ENCODE data around the gene PLXDC2.
A peak's percentile ranks its signal among the peaks of the same experiment; 100 is the strongest.
"Not testable (repeated sequence)": the region's sequence is repeated elsewhere in the genome, so short reads cannot be mapped to it uniquely, and the experiment has no call there.

PLXDC2 gene

GRCh38 chr10:20209098-20209497 lies 392.9 kb downstream of the PLXDC2 start:
- not testable (repeated sequence) for H3K9me3 ChIP-seq (ENCODE audit: control insufficient read depth, insufficient read depth, low read length); H3K4me3 ChIP-seq (ENCODE audit: low read length); H3K27me3 ChIP-seq (ENCODE audit: control insufficient read depth, insufficient read depth, low read length); H3K27ac ChIP-seq (ENCODE audit: low read length); H3K4me1 ChIP-seq (ENCODE audit: control insufficient read depth, insufficient read depth, low read length); H3K36me3 ChIP-seq (ENCODE audit: control insufficient read depth, insufficient read depth, low read length); DNase-seq (ENCODE audit: low read depth, low spot score)
- WGBS (ENCODE audit: insufficient coverage, insufficient read length) = no CpG with 5 or more reads among the region's 7 CpGs

- Histone ChIP-seq H3K4me1 (ENCODE audit: control insufficient read depth, insufficient read depth, low read length) (no peaks in the 10 kb centered on the region), H3K27ac (ENCODE audit: low read length) (no peak overlapping the region), H3K27me3 (ENCODE audit: control insufficient read depth, insufficient read depth, low read length) (no peaks in the 10 kb centered on the region), H3K36me3 (ENCODE audit: control insufficient read depth, insufficient read depth, low read length) (no peaks in the 10 kb centered on the region), H3K9me3 (ENCODE audit: control insufficient read depth, insufficient read depth, low read length) (no peaks in the 10 kb centered on the region), H3K4me3 (ENCODE audit: low read length) (no peak overlapping the region)
- no CpG with 5 or more reads among the region's 3 CpGs for WGBS (ENCODE audit: insufficient coverage, insufficient read length)
- peak; percentile 41 for DNase-seq (ENCODE audit: low read depth, low spot score)
Observed at GRCh38 chr10:20215547-20216152, 399.4 kb downstream of the PLXDC2 start.

- WGBS (ENCODE audit: insufficient coverage, insufficient read length) = no CpG with 5 or more reads among the region's 1 CpG
- Histone ChIP-seq H3K36me3 (ENCODE audit: control insufficient read depth, insufficient read depth, low read length) (no peaks in the 10 kb centered on the region), H3K4me3 (ENCODE audit: low read length) (no peak overlapping the region), H3K27me3 (ENCODE audit: control insufficient read depth, insufficient read depth, low read length) (no peaks in the 10 kb centered on the region), H3K4me1 (ENCODE audit: control insufficient read depth, insufficient read depth, low read length) (no peaks in the 10 kb centered on the region), H3K9me3 (ENCODE audit: control insufficient read depth, insufficient read depth, low read length) (no peaks in the 10 kb centered on the region), H3K27ac (ENCODE audit: low read length) (no peak overlapping the region)
- DNase-seq (ENCODE audit: low read depth, low spot score) = no peak
Observed at GRCh38 chr10:20221356-20221755, 405.1 kb downstream of the PLXDC2 start.

GRCh38 chr10:20228729-20229128 lies 412.5 kb downstream of the PLXDC2 start:
- Histone ChIP-seq H3K4me1 (ENCODE audit: control insufficient read depth, insufficient read depth, low read length) (no peaks in the 10 kb centered on the region), H3K27me3 (ENCODE audit: control insufficient read depth, insufficient read depth, low read length) (no peaks in the 10 kb centered on the region), H3K36me3 (ENCODE audit: control insufficient read depth, insufficient read depth, low read length) (no peaks in the 10 kb centered on the region), H3K4me3 (ENCODE audit: low read length) (no peak overlapping the region), H3K27ac (ENCODE audit: low read length) (no peak overlapping the region), H3K9me3 (ENCODE audit: control insufficient read depth, insufficient read depth, low read length) (no peaks in the 10 kb centered on the region)
- no peak for DNase-seq (ENCODE audit: low read depth, low spot score)

GRCh38 chr10:20232079-20232705 lies 416.0 kb downstream of the PLXDC2 start:
- no CpG with 5 or more reads among the region's 2 CpGs for WGBS (ENCODE audit: insufficient coverage, insufficient read length)
- H3K27ac ChIP-seq (ENCODE audit: low read length) = no peak overlapping the region
- no peak overlapping the region for H3K4me3 ChIP-seq (ENCODE audit: low read length)
- DNase-seq (ENCODE audit: low read depth, low spot score) = no peak
- H3K4me1 ChIP-seq (ENCODE audit: control insufficient read depth, insufficient read depth, low read length) = no peaks in the 10 kb centered on the region
- H3K9me3 ChIP-seq (ENCODE audit: control insufficient read depth, insufficient read depth, low read length) = no peaks in the 10 kb centered on the region
- H3K27me3 ChIP-seq (ENCODE audit: control insufficient read depth, insufficient read depth, low read length) = no peaks in the 10 kb centered on the region
- no peaks in the 10 kb centered on the region for H3K36me3 ChIP-seq (ENCODE audit: control insufficient read depth, insufficient read depth, low read length)

DNA sequence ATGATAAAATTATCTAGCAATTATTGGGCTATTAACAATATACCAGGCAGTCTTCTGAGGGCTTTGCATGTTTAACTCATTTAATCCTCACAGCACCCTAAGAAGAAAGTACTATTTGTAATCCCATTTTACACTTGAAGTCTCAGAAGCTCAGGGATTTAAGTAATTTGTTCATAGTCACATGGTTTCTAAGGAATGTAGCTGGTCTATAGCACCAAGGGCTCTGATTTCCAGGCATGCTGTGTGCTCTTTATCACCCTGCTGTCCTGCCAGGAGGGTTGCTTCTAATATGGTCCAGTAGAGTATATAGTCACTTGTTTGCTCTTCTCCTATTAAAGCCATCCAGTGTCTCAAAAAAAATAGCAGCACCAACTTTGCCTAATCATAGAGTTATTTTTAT lies 417.2 kb downstream of the PLXDC2 start:
- Histone ChIP-seq H3K27me3 (ENCODE audit: control insufficient read depth, insufficient read depth, low read length) (no peaks in the 10 kb centered on the region), H3K9me3 (ENCODE audit: control insufficient read depth, insufficient read depth, low read length) (no peaks in the 10 kb centered on the region), H3K4me3 (ENCODE audit: low read length) (no peak overlapping the region), H3K36me3 (ENCODE audit: control insufficient read depth, insufficient read depth, low read length) (no peaks in the 10 kb centered on the region), H3K4me1 (ENCODE audit: control insufficient read depth, insufficient read depth, low read length) (no peaks in the 10 kb centered on the region), H3K27ac (ENCODE audit: low read length) (no peak overlapping the region)
- no peak for DNase-seq (ENCODE audit: low read depth, low spot score)

DNA sequence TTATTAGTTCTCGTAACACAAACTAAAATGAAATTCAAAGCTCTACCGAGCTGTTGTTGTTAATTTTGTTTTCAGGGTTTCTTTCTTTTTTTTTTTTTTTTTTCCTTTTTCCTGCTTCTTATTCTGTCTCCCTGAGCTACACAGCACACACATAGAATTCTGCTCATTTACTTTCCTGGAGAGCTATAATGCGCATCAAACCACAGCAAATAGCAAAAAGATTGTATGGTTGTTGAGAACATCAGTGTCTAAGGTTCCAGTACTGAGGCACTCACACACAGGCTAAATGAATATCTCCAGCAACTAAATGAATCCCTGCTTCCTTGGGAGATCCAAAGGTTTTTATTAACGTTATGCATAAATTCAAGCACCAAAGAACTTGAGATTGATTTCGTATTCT lies 418.3 kb downstream of the PLXDC2 start:
- no peaks in the 10 kb centered on the region for H3K4me1 ChIP-seq (ENCODE audit: control insufficient read depth, insufficient read depth, low read length)
- H3K9me3 ChIP-seq (ENCODE audit: control insufficient read depth, insufficient read depth, low read length) = no peaks in the 10 kb centered on the region
- no CpG with 5 or more reads among the region's 5 CpGs for WGBS (ENCODE audit: insufficient coverage, insufficient read length)
- no peak overlapping the region for H3K27ac ChIP-seq (ENCODE audit: low read length)
- 0 out of 2 replicates have a peak, but pooled peaks cover 3% of the 10 kb centered on the region for H3K36me3 ChIP-seq (ENCODE audit: control insufficient read depth, insufficient read depth, low read length)
- H3K4me3 ChIP-seq (ENCODE audit: low read length) = no peak overlapping the region
- DNase-seq (ENCODE audit: low read depth, low spot score) = no peak
- no peaks in the 10 kb centered on the region for H3K27me3 ChIP-seq (ENCODE audit: control insufficient read depth, insufficient read depth, low read length)

- Histone ChIP-seq H3K9me3 (ENCODE audit: control insufficient read depth, insufficient read depth, low read length) (no peaks in the 10 kb centered on the region), H3K4me1 (ENCODE audit: control insufficient read depth, insufficient read depth, low read length) (no peaks in the 10 kb centered on the region), H3K27me3 (ENCODE audit: control insufficient read depth, insufficient read depth, low read length) (no peaks in the 10 kb centered on the region), H3K4me3 (ENCODE audit: low read length) (no peak overlapping the region), H3K36me3 (ENCODE audit: control insufficient read depth, insufficient read depth, low read length) (0 out of 2 replicates have a peak, but pooled peaks cover 3% of the 10 kb centered on the region), H3K27ac (ENCODE audit: low read length) (no peak overlapping the region)
- DNase-seq (ENCODE audit: low read depth, low spot score) = no peak
- no CpG with 5 or more reads among the region's 2 CpGs for WGBS (ENCODE audit: insufficient coverage, insufficient read length)
Observed at GRCh38 chr10:20237091-20237570, 420.9 kb downstream of the PLXDC2 start.

GRCh38 chr10:20237586-20237985 lies 421.4 kb downstream of the PLXDC2 start:
- Histone ChIP-seq H3K27ac (ENCODE audit: low read length) (no peak overlapping the region), H3K9me3 (ENCODE audit: control insufficient read depth, insufficient read depth, low read length) (no peaks in the 10 kb centered on the region), H3K4me1 (ENCODE audit: control insufficient read depth, insufficient read depth, low read length) (no peaks in the 10 kb centered on the region), H3K4me3 (ENCODE audit: low read length) (no peak overlapping the region), H3K36me3 (ENCODE audit: control insufficient read depth, insufficient read depth, low read length) (0 out of 2 replicates have a peak, but pooled peaks cover 3% of the 10 kb centered on the region), H3K27me3 (ENCODE audit: control insufficient read depth, insufficient read depth, low read length) (no peaks in the 10 kb centered on the region)
- no peak for DNase-seq (ENCODE audit: low read depth, low spot score)

GRCh38 chr10:20240643-20241042 lies 424.4 kb downstream of the PLXDC2 start:
- Histone ChIP-seq H3K27ac (ENCODE audit: low read length) (no peak overlapping the region), H3K9me3 (ENCODE audit: control insufficient read depth, insufficient read depth, low read length) (no peaks in the 10 kb centered on the region), H3K36me3 (ENCODE audit: control insufficient read depth, insufficient read depth, low read length) (0 out of 2 replicates have a peak, but pooled peaks cover 3% of the 10 kb centered on the region), H3K4me3 (ENCODE audit: low read length) (no peak overlapping the region), H3K4me1 (ENCODE audit: control insufficient read depth, insufficient read depth, low read length) (no peaks in the 10 kb centered on the region), H3K27me3 (ENCODE audit: control insufficient read depth, insufficient read depth, low read length) (no peaks in the 10 kb centered on the region)
- DNase-seq (ENCODE audit: low read depth, low spot score) = no peak
- WGBS (ENCODE audit: insufficient coverage, insufficient read length) = no CpG with 5 or more reads among the region's 1 CpG

DNA sequence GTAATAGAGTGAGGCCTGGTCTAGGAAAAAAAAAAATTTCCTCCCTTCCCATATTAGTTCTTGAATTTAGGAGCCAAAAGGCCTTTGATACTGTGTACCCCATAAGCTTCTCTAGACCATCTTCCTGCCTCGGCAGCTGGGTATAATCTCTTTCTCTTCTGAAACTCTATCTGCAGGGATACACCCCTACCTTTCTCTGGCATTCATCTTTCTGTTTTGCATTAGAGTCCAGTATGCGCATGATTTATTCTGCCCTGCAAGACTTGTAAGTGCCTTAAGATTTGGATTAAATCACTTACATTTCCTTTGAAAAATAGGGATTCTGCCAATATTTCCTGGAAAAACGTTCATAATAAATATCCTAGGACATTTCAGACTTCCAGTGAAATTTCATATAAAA lies 431.2 kb downstream of the PLXDC2 start:
- no peak overlapping the region for H3K27ac ChIP-seq (ENCODE audit: low read length)
- H3K27me3 ChIP-seq (ENCODE audit: control insufficient read depth, insufficient read depth, low read length) = no peaks in the 10 kb centered on the region
- no peaks in the 10 kb centered on the region for H3K4me1 ChIP-seq (ENCODE audit: control insufficient read depth, insufficient read depth, low read length)
- WGBS (ENCODE audit: insufficient coverage, insufficient read length) = no CpG with 5 or more reads among the region's 3 CpGs
- H3K4me3 ChIP-seq (ENCODE audit: low read length) = no peak overlapping the region
- no peaks in the 10 kb centered on the region for H3K9me3 ChIP-seq (ENCODE audit: control insufficient read depth, insufficient read depth, low read length)
- H3K36me3 ChIP-seq (ENCODE audit: control insufficient read depth, insufficient read depth, low read length) = no peaks in the 10 kb centered on the region
- DNase-seq (ENCODE audit: low read depth, low spot score) = no peak

Measured in iPS DF 6.9 (cell line).